K562 (cell line): ENCODE results near the gene DNAH8. TPM values are rescaled to one million over a fixed set of nuclear protein-coding genes. Genes with fewer than 3 reads are reported as not detected.

Source experiments
- CCNT2 ChIP-seq: IDR thresholded peaks from 2 replicates; pipeline ENCODE4 v1.6.1; 2011; ENCODE audit warnings: borderline replicate concordance, low read depth, mild to moderate bottlenecking, moderate library complexity, mixed read lengths, low read length; ENCODE audit not compliant: insufficient read length; ENCODE audit errors: extremely low read depth
- NR1H2 ChIP-seq: sonication (generic); formaldehyde crosslinking; IDR thresholded peaks from 2 replicates; pipeline ENCODE4 v1.4.0; 2020; ENCODE audit warnings: mild to moderate bottlenecking, missing genetic modification reagents
- SAP30 ChIP-seq: fragments of 200-600 bp; sonication (generic); IDR thresholded peaks from 2 replicates; pipeline ENCODE4 v1.6.1; 2012; ENCODE audit warnings: borderline replicate concordance, low read depth, mild to moderate bottlenecking, moderate library complexity, low read length, control low read depth, inconsistent platforms; ENCODE audit not compliant: insufficient read depth, poor library complexity, severe bottlenecking
- TBL1XR1 ChIP-seq, 2 experiments: IDR thresholded peaks; 2 replicates each; pipeline ENCODE4 v1.6.1; 2012; ENCODE audit warnings: improper control_type of control experiment in 2 of 2, low read length in 2 of 2, mild to moderate bottlenecking in 1 of 2
- ZKSCAN3 ChIP-seq: fragments of 250-450 bp; sonication (Bioruptor Pico); IDR thresholded peaks from 2 replicates; pipeline ENCODE4 v1.4.0; 2020
- polyA plus RNA-seq, 8 experiments: library from polyadenylated mRNA; depleted of rRNA in 4 of 8; stranded (reverse) in 5 of 8; unstranded in 3 of 8; fragments of >200 nt; fragmentation: Nextera tagmentation in 2 of 8; fragmentation: Illumina TruSeq in 1 of 8; extraction: Ambion mirVana in 2 of 8; extraction: Trizol in 1 of 8; gene quantifications; 2 replicates each; pipeline versions ENCODE4 v1.2.1 to v1.2.3, GENCODE V29; 2011 to 2014; ENCODE audit warnings: inconsistent platforms in 1 of 8, missing spikeins in 1 of 8
- total RNA-seq, 7 experiments: library from RNA; depleted of rRNA in 6 of 7; stranded (reverse); fragments of >200 nt in 6 of 7; fragmentation: Illumina TruSeq in 2 of 7; extraction: Trizol in 2 of 7; gene quantifications; 2 replicates each; pipeline versions ENCODE4 v1.2.1 to v1.2.3, GENCODE V29; 2011 to 2021; ENCODE audit warnings: low replicate concordance in 1 of 7
- TF ChIP-seq, protein P1 (sequence below): IDR thresholded peaks from 2 replicates; pipeline ENCODE4 v1.6.1; 2011; ENCODE audit warnings: borderline replicate concordance, low read depth, mild to moderate bottlenecking, moderate library complexity, low read length; ENCODE audit not compliant: insufficient read depth, poor library complexity, severe bottlenecking
- TF ChIP-seq, protein P2 (sequence below): sonication (generic); formaldehyde crosslinking; IDR thresholded peaks from 2 replicates; pipeline ENCODE4 v1.4.0; 2020; ENCODE audit warnings: mild to moderate bottlenecking, missing genetic modification reagents

DNAH8 gene
- total and polyA plus RNA-seq, 9 of the 15 experiments (the other 6 are each of a cell fraction or from before 2014, with no cell fraction given): 1.2 to 4.2 (median 2.9) TPM

GRCh38 chr6:38695227-38695900, 19.7 kb upstream of the DNAH8 start (continued):
- TF ChIP-seq, protein P1, sequence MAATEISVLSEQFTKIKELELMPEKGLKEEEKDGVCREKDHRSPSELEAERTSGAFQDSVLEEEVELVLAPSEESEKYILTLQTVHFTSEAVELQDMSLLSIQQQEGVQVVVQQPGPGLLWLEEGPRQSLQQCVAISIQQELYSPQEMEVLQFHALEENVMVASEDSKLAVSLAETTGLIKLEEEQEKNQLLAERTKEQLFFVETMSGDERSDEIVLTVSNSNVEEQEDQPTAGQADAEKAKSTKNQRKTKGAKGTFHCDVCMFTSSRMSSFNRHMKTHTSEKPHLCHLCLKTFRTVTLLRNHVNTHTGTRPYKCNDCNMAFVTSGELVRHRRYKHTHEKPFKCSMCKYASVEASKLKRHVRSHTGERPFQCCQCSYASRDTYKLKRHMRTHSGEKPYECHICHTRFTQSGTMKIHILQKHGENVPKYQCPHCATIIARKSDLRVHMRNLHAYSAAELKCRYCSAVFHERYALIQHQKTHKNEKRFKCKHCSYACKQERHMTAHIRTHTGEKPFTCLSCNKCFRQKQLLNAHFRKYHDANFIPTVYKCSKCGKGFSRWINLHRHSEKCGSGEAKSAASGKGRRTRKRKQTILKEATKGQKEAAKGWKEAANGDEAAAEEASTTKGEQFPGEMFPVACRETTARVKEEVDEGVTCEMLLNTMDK: no peak
- no peak for TF ChIP-seq TBL1XR1 (IDR thresholded peaks at IDR 0.05; ENCODE audit: low read length in 2 of 2)
- TF ChIP-seq CCNT2: no peak
- no peak for TF ChIP-seq SAP30
- TF ChIP-seq, protein P2, sequence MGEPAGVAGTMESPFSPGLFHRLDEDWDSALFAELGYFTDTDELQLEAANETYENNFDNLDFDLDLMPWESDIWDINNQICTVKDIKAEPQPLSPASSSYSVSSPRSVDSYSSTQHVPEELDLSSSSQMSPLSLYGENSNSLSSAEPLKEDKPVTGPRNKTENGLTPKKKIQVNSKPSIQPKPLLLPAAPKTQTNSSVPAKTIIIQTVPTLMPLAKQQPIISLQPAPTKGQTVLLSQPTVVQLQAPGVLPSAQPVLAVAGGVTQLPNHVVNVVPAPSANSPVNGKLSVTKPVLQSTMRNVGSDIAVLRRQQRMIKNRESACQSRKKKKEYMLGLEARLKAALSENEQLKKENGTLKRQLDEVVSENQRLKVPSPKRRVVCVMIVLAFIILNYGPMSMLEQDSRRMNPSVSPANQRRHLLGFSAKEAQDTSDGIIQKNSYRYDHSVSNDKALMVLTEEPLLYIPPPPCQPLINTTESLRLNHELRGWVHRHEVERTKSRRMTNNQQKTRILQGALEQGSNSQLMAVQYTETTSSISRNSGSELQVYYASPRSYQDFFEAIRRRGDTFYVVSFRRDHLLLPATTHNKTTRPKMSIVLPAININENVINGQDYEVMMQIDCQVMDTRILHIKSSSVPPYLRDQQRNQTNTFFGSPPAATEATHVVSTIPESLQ: no peak
- no peak for TF ChIP-seq NR1H2 (CRISPR knock-in tag)
- TF ChIP-seq ZKSCAN3: no peak
